Muscle of arm (tissue), 12 donors: Measurements from ENCODE around the gene MEIS1. TPM values are rescaled to one million over a fixed set of nuclear protein-coding genes. Genes with fewer than 3 reads are reported as not detected.

Experiments used
- DNase-seq: peaks from one replicate; pipeline ENCODE4 v3.0.0-alpha.2; 2013
- polyA plus RNA-seq, 12 donors: library from polyadenylated mRNA; unstranded; fragments of 120-200 nt; gene quantifications; one replicate each; pipeline ENCODE4 v1.2.1, GENCODE V29; 2013; ENCODE audit not compliant: insufficient read length in 12 of 12

The MEIS1 gene
- polyA plus RNA-seq, 12 donors: 10.8 to 32.5 (median 12.8) TPM; not detected in 1

- no peak for DNase-seq
Observed at GRCh38 chr2:66430505-66431273, 4.2 kb upstream of the MEIS1 start.

- no peak for DNase-seq
Observed at GRCh38 chr2:66431274-66431642, 3.7 kb upstream of the MEIS1 start.

GRCh38 chr2:66431846-66432587, 2.9 kb upstream of the MEIS1 start:
- peak; percentile 15 for DNase-seq

GRCh38 chr2:66432801-66433694, 1.9 kb upstream of the MEIS1 start:
- peak; percentile 97 for DNase-seq

- no peak for DNase-seq
Observed at GRCh38 chr2:66433695-66433944, 1.3 kb upstream of the MEIS1 start.

GRCh38 chr2:66433945-66434678, 813 bp upstream of the MEIS1 start:
- DNase-seq: peak; percentile 76

- no peak for DNase-seq
Observed at GRCh38 chr2:66435549-66435875, 587 bp downstream of the MEIS1 start.

- DNase-seq: no peak
Observed at GRCh38 chr2:66435963-66436362, 1.0 kb downstream of the MEIS1 start.

GRCh38 chr2:66436581-66437001, 1.7 kb downstream of the MEIS1 start:
- peak; percentile 48 for DNase-seq

- DNase-seq: peak; percentile 49
Observed at GRCh38 chr2:66437109-66437690, 2.3 kb downstream of the MEIS1 start.

- DNase-seq: peak; percentile 61
Observed at GRCh38 chr2:66437691-66438497, 3.0 kb downstream of the MEIS1 start.

- DNase-seq: no peak
Observed at GRCh38 chr2:66438498-66438833, 3.5 kb downstream of the MEIS1 start.

GRCh38 chr2:66438891-66439811, 4.2 kb downstream of the MEIS1 start:
- peak; percentile 58 for DNase-seq

GRCh38 chr2:66439812-66440542, 5.1 kb downstream of the MEIS1 start:
- DNase-seq: peak; percentile 71

GRCh38 chr2:66440708-66441497, 6.0 kb downstream of the MEIS1 start:
- DNase-seq: no peak

- peak; percentile 16 for DNase-seq
Observed at GRCh38 chr2:66441581-66442320, 6.8 kb downstream of the MEIS1 start.

GRCh38 chr2:66442516-66443185, 7.7 kb downstream of the MEIS1 start:
- DNase-seq: no peak
